Right lobe of liver (tissue), 6 donors: ENCODE measurements around the gene TAMM41. TPM values are rescaled to one million over a fixed set of nuclear protein-coding genes. Genes with fewer than 3 reads are reported as not detected.

ENCODE experiments used
- ATAC-seq, 4 donors: fragments of 200-7000 bp; cut with Tn5 transposase; one replicate each; pipeline ENCODE4 v1.9.1; 2020; ENCODE audit warnings: mild to moderate bottlenecking in 4 of 4, moderate library complexity in 4 of 4
- DNase-seq, 3 donors: peaks; one replicate each; pipeline ENCODE4 v3.0.0-alpha.2; 2020
- H3K27ac ChIP-seq, 3 donors: fragments of 200-600 bp; one replicate each; pipeline ENCODE4 v1.8.0; 2022
- H3K27me3 ChIP-seq, 2 donors: fragments of 200-600 bp; one replicate each; pipeline ENCODE4 v1.8.0; 2022
- H3K36me3 ChIP-seq, 4 donors: fragments of 200-600 bp; sonication (generic) in 1 of 4; one replicate each; pipeline versions ENCODE4 v1.5.1 to v1.8.0; 2017 to 2022; ENCODE audit warnings: control low read depth in 1 of 4
- H3K4me1 ChIP-seq, 4 donors: fragments of 200-600 bp; sonication (generic) in 1 of 4; one replicate each; pipeline versions ENCODE4 v1.5.1 to v1.8.0; 2017 to 2022; ENCODE audit warnings: control low read depth in 1 of 4
- H3K4me3 ChIP-seq, 3 donors: fragments of 200-600 bp; one replicate each; pipeline ENCODE4 v1.8.0; 2022
- H3K9me3 ChIP-seq, 4 donors: fragments of 200-600 bp; sonication (generic) in 1 of 4; one replicate each; pipeline versions ENCODE4 v1.5.1 to v1.8.0; 2017 to 2022; ENCODE audit warnings: control low read depth in 1 of 4
- POLR2A ChIP-seq: fragments of 450-650 bp; IDR thresholded peaks from one replicate; pipeline ENCODE4 v1.6.1; 2017; ENCODE audit warnings: antibody characterized with exemption, mild to moderate bottlenecking
- WGBS: methylation state at CpG from one replicate; pipeline ENCODE4 v1.1.6; 2018; ENCODE audit warnings: low coverage, low lambda C conversion rate; ENCODE audit not compliant: insufficient coverage; ENCODE audit errors: missing lambda C conversion rate; 5-methylcytosine and 5-hydroxymethylcytosine counted together
- intact Hi-C, 2 donors: fragments of 100-400 bp; cut with DNase I; formaldehyde crosslinking; loops; one replicate each; pipeline versions ENCODE4 v1.11.2 to v1.14.1; 2022
- total RNA-seq, 6 experiments: library from RNA; depleted of rRNA in 2 of 6; stranded (reverse); fragments of >200 nt in 2 of 6; fragmentation: NEBNext Ultra II Directional in 3 of 6; extraction: Animal tissue kit (Norgen Biotek cat#: 25700) in 3 of 6; gene quantifications; one replicate each; pipeline versions ENCODE4 v1.1.0 to v1.2.4, GENCODE V29; 2016 to 2023
- TF ChIP-seq, protein P1 (sequence below), 4 donors: fragments of 200-600 bp in 3 of 4; fragments of 450-650 bp in 1 of 4; IDR thresholded peaks; one replicate each; pipeline versions ENCODE4 v1.5.1 to v1.8.0; 2016 to 2022; ENCODE audit warnings: antibody characterized with exemption in 4 of 4, mild to moderate bottlenecking in 2 of 4
- donor health status: DM: no; HTN: yes; CAD: no.
- donor health status: DM: no; HTN: no; CAD: no.
- donor health status: DM: no; HTN: no; CAD: no.
- donor health status: DM: no; HTN: yes; CAD: no.
- donor health status: DM: no; HTN: yes; CAD: no.

TAMM41 gene
- total RNA-seq, 6 experiments from 2014 or later = 4.5 to 8.3 (median 7.0) TPM

DNA sequence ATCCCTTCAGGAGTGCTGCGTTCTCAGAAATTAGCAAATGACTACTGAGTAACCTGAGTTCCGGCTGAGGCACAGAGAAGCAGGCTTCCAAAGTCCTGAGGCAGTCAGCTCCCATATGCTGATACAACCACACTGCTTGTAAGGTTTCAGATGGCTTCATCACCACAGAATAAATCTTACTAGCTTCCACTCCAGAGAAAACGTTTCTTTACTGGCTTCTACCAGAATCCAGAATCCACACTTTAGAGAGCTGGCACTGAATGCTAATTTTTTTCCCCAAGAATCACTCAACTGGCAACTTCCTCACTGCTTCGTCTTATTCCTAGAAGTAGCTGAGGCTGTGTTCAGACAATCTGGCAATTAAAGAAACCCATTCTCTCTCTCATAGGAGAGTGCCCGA lies 21.4 kb downstream of the TAMM41 start:
- intact Hi-C loops = no loop called here
- H3K36me3 ChIP-seq = peaks cover 0 to 47% (median 10%) of the 10 kb centered on the region in 4 donors

DNA sequence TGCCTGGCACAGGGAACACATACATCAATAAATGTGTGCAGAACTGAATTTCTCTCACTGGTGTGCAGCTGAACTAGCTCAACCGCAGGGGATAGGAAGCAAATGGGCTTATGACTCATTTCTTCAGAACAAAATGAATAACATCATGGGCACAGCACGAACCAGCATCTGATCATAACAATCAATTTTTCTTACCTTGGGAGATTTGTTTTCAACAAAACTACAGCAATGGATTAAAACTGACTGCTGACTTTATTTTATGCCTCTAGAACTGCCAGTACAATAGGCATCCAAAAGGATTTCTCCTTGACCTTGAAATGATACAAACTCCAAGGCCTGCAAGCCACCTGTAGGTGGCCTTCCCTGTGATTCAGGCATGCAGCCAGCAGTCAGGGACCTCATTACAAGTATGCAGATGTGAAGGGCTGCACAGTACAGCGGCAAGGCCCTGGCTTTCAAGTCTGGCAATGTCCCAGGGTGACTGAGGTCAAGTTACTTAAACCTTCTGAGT lies 26.1 kb downstream of the TAMM41 start:
- Histone ChIP-seq H3K36me3 (peaks cover 0 to 40% (median 6%) of the 10 kb centered on the region in 4 donors), H3K9me3 (no peaks in the 10 kb centered on the region), H3K4me3 (no peak overlapping the region), H3K27ac (no peak overlapping the region), H3K4me1 (no peaks in the 10 kb centered on the region), H3K27me3 (no peaks in the 10 kb centered on the region)
- intact Hi-C loops = no loop called here
- DNase-seq (no peak), ATAC-seq (no peak)
- no peak for TF ChIP-seq POLR2A
- TF ChIP-seq, protein P1, sequence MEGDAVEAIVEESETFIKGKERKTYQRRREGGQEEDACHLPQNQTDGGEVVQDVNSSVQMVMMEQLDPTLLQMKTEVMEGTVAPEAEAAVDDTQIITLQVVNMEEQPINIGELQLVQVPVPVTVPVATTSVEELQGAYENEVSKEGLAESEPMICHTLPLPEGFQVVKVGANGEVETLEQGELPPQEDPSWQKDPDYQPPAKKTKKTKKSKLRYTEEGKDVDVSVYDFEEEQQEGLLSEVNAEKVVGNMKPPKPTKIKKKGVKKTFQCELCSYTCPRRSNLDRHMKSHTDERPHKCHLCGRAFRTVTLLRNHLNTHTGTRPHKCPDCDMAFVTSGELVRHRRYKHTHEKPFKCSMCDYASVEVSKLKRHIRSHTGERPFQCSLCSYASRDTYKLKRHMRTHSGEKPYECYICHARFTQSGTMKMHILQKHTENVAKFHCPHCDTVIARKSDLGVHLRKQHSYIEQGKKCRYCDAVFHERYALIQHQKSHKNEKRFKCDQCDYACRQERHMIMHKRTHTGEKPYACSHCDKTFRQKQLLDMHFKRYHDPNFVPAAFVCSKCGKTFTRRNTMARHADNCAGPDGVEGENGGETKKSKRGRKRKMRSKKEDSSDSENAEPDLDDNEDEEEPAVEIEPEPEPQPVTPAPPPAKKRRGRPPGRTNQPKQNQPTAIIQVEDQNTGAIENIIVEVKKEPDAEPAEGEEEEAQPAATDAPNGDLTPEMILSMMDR (IDR thresholded peaks at IDR 0.05) = no peak
- 47% methylated on average over 2 of the region's 3 CpGs for WGBS

More for the DNA sequence above, 21.4 kb downstream of the TAMM41 start:
- Histone ChIP-seq H3K4me1 (no peaks in the 10 kb centered on the region), H3K4me3 (no peak overlapping the region), H3K9me3 (no peaks in the 10 kb centered on the region), H3K27ac (no peak overlapping the region), H3K27me3 (no peaks in the 10 kb centered on the region)
- DNase-seq (no peak), ATAC-seq (no peak)
- TF ChIP-seq, protein P1 (IDR thresholded peaks at IDR 0.05) = no peak
- 88% methylated on average over 4 of the region's 5 CpGs for WGBS

DNA sequence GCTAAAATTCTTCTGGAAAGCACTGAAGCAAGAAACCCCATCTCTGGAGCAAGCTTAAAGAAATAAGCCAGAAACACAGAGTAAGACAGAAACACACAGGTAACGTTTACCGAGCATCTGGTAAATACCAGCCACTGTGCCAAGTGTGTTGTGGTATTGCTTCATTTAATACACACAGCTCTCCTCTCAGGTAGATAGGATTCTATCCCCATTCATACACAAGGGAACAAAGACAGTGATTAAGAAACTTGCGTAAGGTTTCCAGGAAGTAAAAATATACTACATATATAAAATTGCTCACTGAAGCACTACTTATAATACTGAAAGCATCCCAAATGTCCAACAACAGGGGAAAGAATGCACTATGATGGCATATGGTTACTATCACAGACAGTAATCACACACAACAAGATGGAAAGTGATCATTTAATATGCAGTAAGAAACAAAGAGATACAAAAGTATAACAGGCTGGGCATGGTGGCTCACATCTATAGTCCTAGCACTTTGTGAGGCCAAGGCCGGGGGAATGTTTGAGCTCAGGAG lies 27.5 kb downstream of the TAMM41 start:
- ATAC-seq = no peak
- Histone ChIP-seq H3K36me3 (peaks cover 0 to 46% (median 6%) of the 10 kb centered on the region in 4 donors), H3K4me3 (no peak overlapping the region), H3K9me3 (no peaks in the 10 kb centered on the region), H3K27me3 (no peaks in the 10 kb centered on the region), H3K4me1 (no peaks in the 10 kb centered on the region), H3K27ac (no peak overlapping the region)
- 57% methylated on average over 4 of the region's 4 CpGs for WGBS
- TF ChIP-seq POLR2A = no peak
- TF ChIP-seq, protein P1 (IDR thresholded peaks at IDR 0.05) = no peak
- DNase-seq = no peak
- intact Hi-C loops = no loop called here

DNA sequence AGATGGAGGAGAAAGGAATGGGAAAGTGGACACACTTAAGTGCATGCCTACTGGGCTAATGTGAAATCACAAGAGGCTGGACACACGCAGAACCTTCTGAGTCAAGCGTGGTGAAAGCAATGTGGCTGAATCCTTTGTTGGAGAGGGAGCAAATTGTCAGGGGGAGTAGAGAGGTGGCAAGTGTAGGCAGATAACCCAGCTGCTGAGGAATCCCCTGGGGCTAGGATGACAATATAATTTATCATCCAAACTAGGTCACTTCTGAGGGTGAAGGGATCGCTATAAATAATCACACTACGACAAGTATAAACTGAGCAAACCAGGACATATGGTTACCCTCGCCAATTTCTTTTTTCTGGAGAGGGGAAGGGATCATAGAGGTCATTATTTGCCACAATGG lies 28.7 kb downstream of the TAMM41 start:
- Histone ChIP-seq H3K4me1 (no peaks in the 10 kb centered on the region), H3K9me3 (no peaks in the 10 kb centered on the region), H3K4me3 (no peak overlapping the region), H3K27ac (no peak overlapping the region), H3K36me3 (peaks cover 0 to 48% (median 6%) of the 10 kb centered on the region in 4 donors), H3K27me3 (no peaks in the 10 kb centered on the region)
- ATAC-seq (no peak), DNase-seq (no peak)
- TF ChIP-seq POLR2A = no peak
- TF ChIP-seq, protein P1 (IDR thresholded peaks at IDR 0.05) = no peak
- 81% methylated on average over 4 of the region's 5 CpGs for WGBS
- intact Hi-C loops = no loop called here
